SK-N-SH treated with all-trans-retinoic acid at 6 μM for 48 hours (cell line): ENCODE data around the gene CACTIN.
"Not testable (repeated sequence)": the region's sequence is repeated elsewhere in the genome, so short reads cannot be mapped to it uniquely, and the experiment has no call there.

Experiments used
- CSDC2 ChIP-seq: fragments of 250-450 bp; sonication (Bioruptor Pico); IDR thresholded peaks from 2 replicates; pipeline ENCODE4 v1.5.0; 2020; ENCODE audit warnings: mild to moderate bottlenecking, moderate library complexity
- CSRNP3 ChIP-seq: fragments of 250-450 bp; sonication (Bioruptor Pico); IDR thresholded peaks from 2 replicates; pipeline ENCODE4 v1.5.1; 2021; ENCODE audit warnings: mild to moderate bottlenecking, moderate library complexity
- ISL1 ChIP-seq: fragments of 250-450 bp; sonication (Bioruptor Pico); IDR thresholded peaks from 2 replicates; pipeline ENCODE4 v2.1.2; 2022; ENCODE audit warnings: mild to moderate bottlenecking, moderate library complexity
- PPARA ChIP-seq: fragments of 250-450 bp; sonication (Bioruptor Pico); IDR thresholded peaks from 2 replicates; pipeline ENCODE4 v1.5.0; 2020; ENCODE audit warnings: mild to moderate bottlenecking, borderline replicate concordance
- TSHZ2 ChIP-seq: fragments of 250-450 bp; sonication (Bioruptor Pico); IDR thresholded peaks from 2 replicates; pipeline ENCODE4 v1.5.0; 2020; ENCODE audit warnings: mild to moderate bottlenecking, moderate library complexity
- ZFP3 ChIP-seq: fragments of 250-450 bp; sonication (Bioruptor Pico); IDR thresholded peaks from 2 replicates; pipeline ENCODE4 v1.5.0; 2020; ENCODE audit warnings: mild to moderate bottlenecking, moderate library complexity
- ZFP30 ChIP-seq: fragments of 450-650 bp; formaldehyde crosslinking; IDR thresholded peaks from 2 replicates; pipeline ENCODE4 v1.5.0; 2022; ENCODE audit warnings: mild to moderate bottlenecking, moderate library complexity
- ZNF8 ChIP-seq: fragments of 450-650 bp; formaldehyde crosslinking; IDR thresholded peaks from 2 replicates; pipeline ENCODE4 v1.5.0; 2020; ENCODE audit warnings: mild to moderate bottlenecking, moderate library complexity
- TF ChIP-seq, protein P1 (sequence below): fragments of 250-450 bp; sonication (Bioruptor Pico); IDR thresholded peaks from 2 replicates; pipeline ENCODE4 v1.5.1; 2020; ENCODE audit warnings: low read depth, mild to moderate bottlenecking, moderate library complexity

DNA sequence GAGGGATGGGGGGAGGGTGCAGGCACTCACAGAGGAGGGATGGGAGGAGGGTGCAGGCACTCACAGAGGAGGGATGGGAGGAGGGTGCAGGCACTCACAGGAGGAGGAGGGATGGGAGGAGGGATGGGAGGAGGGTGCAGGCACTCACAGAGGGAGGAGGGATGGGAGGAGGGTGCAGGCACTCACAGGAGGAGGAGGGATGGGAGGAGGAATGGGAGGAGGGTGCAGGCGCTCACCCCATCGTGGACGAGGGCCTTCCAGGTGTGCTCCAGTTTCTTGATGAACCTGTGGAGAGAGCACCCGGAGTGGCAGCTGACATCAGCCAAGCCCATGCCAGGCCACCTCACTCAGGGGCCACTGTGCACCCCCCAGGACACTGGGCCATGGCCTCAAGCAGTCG is 20.5 kb upstream of the CACTIN start:
- TF ChIP-seq ZFP3; PPARA (CRISPR knock-in tag); ZNF8 (CRISPR knock-in tag); ZFP30 (CRISPR knock-in tag); TSHZ2 (CRISPR knock-in tag); CSRNP3 (CRISPR knock-in tag); CSDC2; ISL1: not testable (repeated sequence)
- TF ChIP-seq, protein P1, sequence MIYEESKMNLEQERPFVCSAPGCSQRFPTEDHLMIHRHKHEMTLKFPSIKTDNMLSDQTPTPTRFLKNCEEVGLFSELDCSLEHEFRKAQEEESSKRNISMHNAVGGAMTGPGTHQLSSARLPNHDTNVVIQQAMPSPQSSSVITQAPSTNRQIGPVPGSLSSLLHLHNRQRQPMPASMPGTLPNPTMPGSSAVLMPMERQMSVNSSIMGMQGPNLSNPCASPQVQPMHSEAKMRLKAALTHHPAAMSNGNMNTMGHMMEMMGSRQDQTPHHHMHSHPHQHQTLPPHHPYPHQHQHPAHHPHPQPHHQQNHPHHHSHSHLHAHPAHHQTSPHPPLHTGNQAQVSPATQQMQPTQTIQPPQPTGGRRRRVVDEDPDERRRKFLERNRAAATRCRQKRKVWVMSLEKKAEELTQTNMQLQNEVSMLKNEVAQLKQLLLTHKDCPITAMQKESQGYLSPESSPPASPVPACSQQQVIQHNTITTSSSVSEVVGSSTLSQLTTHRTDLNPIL (CRISPR knock-in tag) = not testable (repeated sequence)
